SK-N-SH (cell line): ENCODE results near the gene SCGB1C1. TPM values are rescaled to one million over a fixed set of nuclear protein-coding genes. Genes with fewer than 3 reads are reported as not detected.
"Not testable (repeated sequence)": the region's sequence is repeated elsewhere in the genome, so short reads cannot be mapped to it uniquely, and the experiment has no call there.

Experiments
- CTCF ChIA-PET: fragments of 300-600, 350-600 bp; formaldehyde crosslinking; extraction: SDS; loops from one replicate; lab custom pipeline; 2021; lab: Yijun Ruan, JAX
- POLR2A ChIA-PET: fragments of 350-600 bp; sonication (Branson Sonifier 250); formaldehyde crosslinking; extraction: SDS; loops from one replicate; lab custom pipeline; 2020; ENCODE audit warnings: antibody characterized with exemption, inconsistent platforms; lab: Yijun Ruan, JAX
- DNase-seq: peaks from one replicate; pipeline ENCODE4 v3.0.0; 2012
- H2AFZ ChIP-seq: fragments of 200-600 bp; sonication (generic); 2 replicates; pipeline ENCODE4 v1.8.1; 2016; ENCODE audit warnings: antibody characterized with exemption, mild to moderate bottlenecking, low read depth
- H3F3A ChIP-seq: fragments of 200-600 bp; sonication (generic); replicated peaks from 2 replicates; pipeline ENCODE3; 2016; ENCODE audit warnings: antibody characterized with exemption, mild to moderate bottlenecking; ENCODE audit not compliant: insufficient read depth
- H3K27ac ChIP-seq, 2 experiments: fragments of 200-500 bp in 1 of 2; fragments of 200-600 bp in 1 of 2; sonication (Bioruptor generic) in 1 of 2; sonication (generic), shearing (Covaris generic) in 1 of 2; 2 replicates each; pipeline versions ENCODE4 v1.5.1 to v1.6.1; 2014 to 2016; ENCODE audit warnings: low read depth in 2 of 2, inconsistent platforms in 1 of 2, low read length in 1 of 2, mild to moderate bottlenecking in 1 of 2, mixed read lengths in 1 of 2
- H3K27me3 ChIP-seq: fragments of 200-600 bp; sonication (generic), shearing (Covaris generic); 2 replicates; pipeline ENCODE4 v1.6.1; 2016; ENCODE audit warnings: mixed run types; ENCODE audit not compliant: insufficient read depth
- H3K36me3 ChIP-seq, 2 experiments: fragments of 200-500 bp in 1 of 2; fragments of 200-600 bp in 1 of 2; sonication (Bioruptor generic) in 1 of 2; sonication (generic) in 1 of 2; replicated peaks in 1 of 2; 2 replicates each; pipeline versions ENCODE3 to v1.5.1; 2014 to 2016; ENCODE audit warnings: low read length in 1 of 2, mild to moderate bottlenecking in 1 of 2; ENCODE audit not compliant: insufficient read depth in 2 of 2, control insufficient read depth in 1 of 2
- H3K4me1 ChIP-seq, 2 experiments: fragments of 200-500 bp in 1 of 2; fragments of 200-600 bp in 1 of 2; sonication (Bioruptor generic) in 1 of 2; sonication (generic), shearing (Covaris generic) in 1 of 2; 2 replicates each; pipeline versions ENCODE4 v1.5.1 to v1.6.1; 2014 to 2016; ENCODE audit warnings: low read depth in 1 of 2, low read length in 1 of 2, mixed run types in 1 of 2; ENCODE audit not compliant: insufficient read depth in 2 of 2, control insufficient read depth in 1 of 2
- H3K4me2 ChIP-seq: fragments of 200-600 bp; sonication (generic), shearing (Covaris generic); 2 replicates; pipeline ENCODE4 v1.6.1; 2017; ENCODE audit warnings: mixed run types
- H3K4me3 ChIP-seq, 2 experiments: fragments of 200-500 bp in 1 of 2; fragments of 200-600 bp in 1 of 2; sonication (Bioruptor generic) in 1 of 2; sonication (generic), shearing (Covaris generic) in 1 of 2; 2 replicates each; pipeline versions ENCODE4 v1.5.1 to v1.8.1; 2014 to 2016; ENCODE audit warnings: low read depth in 2 of 2, inconsistent platforms in 1 of 2, low read length in 1 of 2, mild to moderate bottlenecking in 1 of 2, mixed read lengths in 1 of 2, moderate library complexity in 1 of 2
- H3K79me2 ChIP-seq: fragments of 200-600 bp; sonication (generic); 2 replicates; pipeline ENCODE4 v1.8.1; 2017; ENCODE audit warnings: mild to moderate bottlenecking; ENCODE audit not compliant: insufficient read depth
- H3K9ac ChIP-seq: fragments of 200-600 bp; sonication (generic); 2 replicates; pipeline ENCODE4 v1.6.1; 2017; ENCODE audit warnings: mixed run types
- H3K9me2 ChIP-seq: fragments of 200-600 bp; sonication (generic); 2 replicates; pipeline ENCODE4 v1.6.1; 2017; ENCODE audit warnings: mixed run types
- H3K9me3 ChIP-seq: fragments of 200-600 bp; sonication (generic); 2 replicates; pipeline ENCODE4 v1.6.1; 2017; ENCODE audit warnings: mixed run types, mild to moderate bottlenecking, moderate library complexity
- H4K20me1 ChIP-seq: fragments of 200-600 bp; sonication (generic); 2 replicates; pipeline ENCODE4 v1.6.1; 2017; ENCODE audit warnings: mild to moderate bottlenecking, mixed run types; ENCODE audit not compliant: insufficient read depth
- CTCF ChIP-seq: fragments of 200-600 bp; sonication (generic); IDR thresholded peaks from 2 replicates; pipeline ENCODE4 v1.6.1; 2017; ENCODE audit warnings: antibody characterized with exemption, mild to moderate bottlenecking, moderate library complexity
- EZH2phosphoT487 ChIP-seq: fragments of 200-600 bp; sonication (generic); IDR thresholded peaks from 2 replicates; pipeline ENCODE4 v1.6.1; 2017; ENCODE audit warnings: low read depth, mixed run types, mild to moderate bottlenecking, antibody characterized with exemption, moderate library complexity, borderline replicate concordance
- FOXJ3 ChIP-seq: sonication (generic); formaldehyde crosslinking; IDR thresholded peaks from 2 replicates; pipeline ENCODE4 v1.5.1; 2020; ENCODE audit warnings: mild to moderate bottlenecking, missing genetic modification reagents
- FOXM1 ChIP-seq: IDR thresholded peaks from 2 replicates; pipeline ENCODE4 v1.4.0; 2012; ENCODE audit warnings: low read depth, mild to moderate bottlenecking
- IRF3 ChIP-seq: fragments of 150-350 bp; IDR thresholded peaks from 2 replicates; pipeline ENCODE4 v1.6.1; 2016; ENCODE audit warnings: mild to moderate bottlenecking, low read depth, low read length
- RAD21 ChIP-seq: IDR thresholded peaks from 2 replicates; pipeline ENCODE4 v1.6.1; 2012; ENCODE audit warnings: mild to moderate bottlenecking, low read length
- SMC3 ChIP-seq: IDR thresholded peaks from 2 replicates; pipeline ENCODE4 v1.6.1; 2012; ENCODE audit warnings: low read depth, low read length, improper control_type of control experiment
- USF1 ChIP-seq: IDR thresholded peaks from 2 replicates; pipeline ENCODE4 v1.4.0; 2012; ENCODE audit warnings: low read depth, borderline replicate concordance
- USF2 ChIP-seq: fragments of 150-350 bp; IDR thresholded peaks from 2 replicates; pipeline ENCODE4 v1.6.1; 2017; ENCODE audit warnings: antibody characterized with exemption, low read length, low read depth, borderline replicate concordance
- YY1 ChIP-seq: IDR thresholded peaks from 2 replicates; pipeline ENCODE4 v1.4.0; 2012; ENCODE audit warnings: low read depth, mild to moderate bottlenecking
- WGBS: methylation state at CpG from one replicate; pipeline ENCODE4 v1.1.6; 2017; ENCODE audit warnings: low lambda C conversion rate; 5-methylcytosine and 5-hydroxymethylcytosine counted together
- polyA plus RNA-seq, 3 experiments: library from polyadenylated mRNA; depleted of rRNA; stranded (reverse); fragments of >200 nt; gene quantifications; 2 replicates each; pipeline ENCODE4 v1.2.3, GENCODE V29; 2012
- TF ChIP-seq, protein P1 (sequence below): IDR thresholded peaks from 2 replicates; pipeline ENCODE4; 2012

SCGB1C1 gene
- polyA plus RNA-seq, 1 of the 3 experiments (the other 2 are of a cell fraction), result not detected

- H3K4me3 ChIP-seq, H3K4me2 ChIP-seq, H4K20me1 ChIP-seq, H3K9me3 ChIP-seq, H3K4me1 ChIP-seq, H3F3A ChIP-seq, H3K27ac ChIP-seq, H3K27me3 ChIP-seq, DNase-seq, H2AFZ ChIP-seq, H3K79me2 ChIP-seq, H3K36me3 ChIP-seq, CTCF ChIA-PET, H3K9ac ChIP-seq, POLR2A ChIA-PET, H3K9me2 ChIP-seq: not testable (repeated sequence)
- WGBS, result 71% methylated on average over 4 of the region's 8 CpGs
- TF ChIP-seq CTCF (peak; percentile 57), SMC3 (0 out of 2 replicates have a peak, but pooled peaks have one; percentile 6), RAD21 (peak; percentile 19; the same call in 1 of the 2 replicates)
- TF ChIP-seq, all 33 proteins: peak for 3; not testable (repeated sequence) for 30
Measured at GRCh38 chr11:191490-192478, 1.1 kb upstream of the SCGB1C1 start.

DNA sequence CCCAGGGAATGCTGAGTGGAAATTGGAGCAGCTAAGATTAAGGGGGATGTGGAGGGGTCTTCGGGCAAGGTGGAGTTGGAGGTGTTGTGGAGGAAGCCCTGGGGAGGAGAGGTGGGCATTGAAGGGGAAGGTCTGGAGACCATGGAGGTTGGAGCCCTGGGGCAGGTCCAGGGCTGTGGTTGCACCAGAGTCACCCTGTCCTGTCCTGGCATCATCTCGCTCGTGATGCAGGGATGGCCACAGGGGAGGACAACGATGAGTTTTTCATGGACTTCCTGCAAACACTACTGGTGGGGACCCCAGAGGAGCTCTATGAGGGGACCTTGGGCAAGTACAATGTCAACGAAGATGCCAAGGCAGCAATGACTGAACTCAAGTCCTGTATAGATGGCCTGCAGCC, 603 bp downstream of the SCGB1C1 start:
- H3K4me1 ChIP-seq, H2AFZ ChIP-seq, H3K9ac ChIP-seq, H3K9me2 ChIP-seq, H3K79me2 ChIP-seq, H3K4me2 ChIP-seq, H3K27ac ChIP-seq, H3K4me3 ChIP-seq, H3K9me3 ChIP-seq, H3F3A ChIP-seq, H4K20me1 ChIP-seq, H3K36me3 ChIP-seq, DNase-seq, CTCF ChIA-PET, POLR2A ChIA-PET, H3K27me3 ChIP-seq: not testable (repeated sequence)
- 29% methylated on average over 4 of the region's 5 CpGs for WGBS

- no peak overlapping the region for H3K4me2 ChIP-seq
- ChIA-PET CTCF (interaction anchor here (1.0 to 1.2 kb wide), 2 partner anchors 32 to 54 kb away, joined by 3 to 5 read pairs; no protein-coding TSS in a partner anchor), POLR2A (no interaction called here)
- TF ChIP-seq EZH2phosphoT487 (no peak), USF2 (no peak), USF1 (no peak), FOXM1 (no peak), YY1 (no peak), FOXJ3 (CRISPR knock-in tag) (no peak), IRF3 (no peak)
- TF ChIP-seq, protein P1, sequence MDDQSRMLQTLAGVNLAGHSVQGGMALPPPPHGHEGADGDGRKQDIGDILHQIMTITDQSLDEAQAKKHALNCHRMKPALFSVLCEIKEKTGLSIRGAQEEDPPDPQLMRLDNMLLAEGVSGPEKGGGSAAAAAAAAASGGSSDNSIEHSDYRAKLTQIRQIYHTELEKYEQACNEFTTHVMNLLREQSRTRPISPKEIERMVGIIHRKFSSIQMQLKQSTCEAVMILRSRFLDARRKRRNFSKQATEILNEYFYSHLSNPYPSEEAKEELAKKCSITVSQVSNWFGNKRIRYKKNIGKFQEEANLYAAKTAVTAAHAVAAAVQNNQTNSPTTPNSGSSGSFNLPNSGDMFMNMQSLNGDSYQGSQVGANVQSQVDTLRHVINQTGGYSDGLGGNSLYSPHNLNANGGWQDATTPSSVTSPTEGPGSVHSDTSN, result no peak
Measured at GRCh38 chr11:196786-197731, 4.2 kb downstream of the SCGB1C1 start.

More at GRCh38 chr11:196786-197731, 4.2 kb downstream of the SCGB1C1 start:
- peaks cover 2 to 8% of the 10 kb centered on the region in 2 experiments for H3K36me3 ChIP-seq
- H3K4me1 ChIP-seq, result no peaks in the 10 kb centered on the region
- no peaks in the 10 kb centered on the region for H3F3A ChIP-seq
- WGBS, result 66% methylated on average over 8 of the region's 23 CpGs
- no peaks in the 10 kb centered on the region for H3K79me2 ChIP-seq
- H4K20me1 ChIP-seq, result no peaks in the 10 kb centered on the region
- no peak for DNase-seq
- H3K27me3 ChIP-seq, result no peaks in the 10 kb centered on the region
- H3K9me3 ChIP-seq, result no peaks in the 10 kb centered on the region
- no peak overlapping the region for H3K4me3 ChIP-seq
- no peak overlapping the region for H3K27ac ChIP-seq
- no peaks in the 10 kb centered on the region for H3K9me2 ChIP-seq
- no peak overlapping the region for H3K9ac ChIP-seq
- no peak overlapping the region for H2AFZ ChIP-seq
